GM19395 (cell line): Measurements from ENCODE around the gene HNRNPK.
A peak's percentile ranks its signal among the peaks of the same experiment; 100 is the strongest.

ENCODE experiments used
- ATAC-seq: cut with Tn5 transposase; IDR thresholded peaks from one replicate; pipeline ENCODE4 v1.9.1; 2021; ENCODE audit warnings: mild to moderate bottlenecking, moderate library complexity; ENCODE audit not compliant: unreplicated experiment

Gene HNRNPK

DNA sequence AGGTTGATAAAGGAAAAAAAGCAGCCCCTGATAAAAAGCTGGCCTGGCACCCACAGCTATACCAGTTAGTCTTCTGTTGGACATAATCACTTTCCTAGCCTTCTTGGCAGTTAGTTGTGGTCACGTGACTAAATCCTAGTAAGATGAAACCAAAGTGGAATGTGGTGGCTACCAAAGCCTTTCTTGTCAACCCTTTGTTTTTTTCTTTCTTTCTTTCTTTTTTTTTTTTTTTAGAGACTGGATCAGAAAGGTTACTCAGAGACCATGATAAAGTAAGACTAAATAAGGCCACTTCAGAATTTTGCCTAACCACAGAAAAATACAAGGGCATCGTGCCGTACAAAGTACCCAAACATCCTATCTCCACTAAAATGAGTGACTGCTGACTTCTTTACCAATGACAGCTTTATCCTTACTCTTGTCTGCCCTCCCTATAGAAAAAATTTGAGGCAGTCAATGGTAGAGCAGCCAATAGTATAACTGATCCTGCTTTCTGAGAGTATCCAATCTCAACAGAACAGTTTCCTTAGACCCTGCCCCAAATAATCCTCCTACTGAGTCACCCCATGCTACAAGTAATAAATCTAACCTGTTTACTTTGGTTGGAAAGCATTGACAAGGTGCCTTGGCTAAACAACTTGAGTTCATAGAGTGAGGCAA is 44.6 kb downstream of the HNRNPK start:
- no peak for ATAC-seq

DNA sequence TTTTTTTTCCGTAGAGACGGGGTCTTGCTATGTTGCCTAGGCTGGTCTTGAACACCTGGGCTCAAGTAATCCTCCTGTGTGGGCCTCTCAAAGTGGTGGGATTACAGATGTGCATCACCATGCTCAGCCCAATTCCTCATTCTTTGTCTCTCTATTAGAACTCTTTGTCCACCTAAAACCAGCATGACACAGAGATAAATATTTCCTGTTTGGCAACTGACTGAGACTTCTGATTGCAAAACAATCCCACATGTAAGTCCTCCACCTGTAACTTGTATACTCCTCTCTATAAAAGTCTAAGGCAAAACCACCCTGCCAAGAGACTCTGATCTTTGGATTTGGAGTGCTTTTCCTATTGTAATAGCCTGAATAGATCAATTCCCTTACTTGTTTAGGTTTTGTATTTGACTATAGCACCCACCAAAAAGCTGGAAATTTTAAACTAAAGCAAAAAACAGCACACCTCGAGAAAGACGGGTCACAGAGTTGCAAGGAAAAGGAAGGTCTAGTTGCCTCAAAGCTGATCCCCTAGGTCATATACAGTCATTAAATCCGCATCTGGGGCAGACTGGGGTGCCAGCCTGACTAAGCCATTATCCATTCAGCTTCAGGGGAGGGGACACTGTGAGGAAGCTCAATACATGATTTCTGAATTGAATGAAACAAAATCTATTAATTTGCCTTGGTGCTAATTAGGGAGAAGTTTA is 45.3 kb downstream of the HNRNPK start:
- ATAC-seq = no peak

DNA sequence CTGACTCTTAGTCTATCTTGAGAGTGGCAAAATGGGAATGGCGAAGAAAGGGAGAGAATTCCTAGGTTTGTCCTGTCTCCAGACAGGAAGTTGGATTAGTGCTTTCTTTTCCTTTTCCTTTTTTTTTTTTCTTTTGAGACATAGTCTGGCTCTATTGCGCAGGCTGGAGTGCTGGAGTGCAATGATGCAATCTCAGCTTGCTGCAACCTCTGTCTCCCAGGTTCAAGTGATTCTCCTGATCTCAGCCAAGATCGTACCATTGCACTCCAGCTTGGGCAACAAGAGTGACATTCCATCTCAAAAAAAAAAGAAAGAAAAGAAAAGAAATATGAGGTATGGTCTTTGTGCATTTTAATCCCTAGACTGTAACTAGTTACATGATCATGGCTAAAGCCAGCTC is 46.2 kb downstream of the HNRNPK start:
- no peak for ATAC-seq

DNA sequence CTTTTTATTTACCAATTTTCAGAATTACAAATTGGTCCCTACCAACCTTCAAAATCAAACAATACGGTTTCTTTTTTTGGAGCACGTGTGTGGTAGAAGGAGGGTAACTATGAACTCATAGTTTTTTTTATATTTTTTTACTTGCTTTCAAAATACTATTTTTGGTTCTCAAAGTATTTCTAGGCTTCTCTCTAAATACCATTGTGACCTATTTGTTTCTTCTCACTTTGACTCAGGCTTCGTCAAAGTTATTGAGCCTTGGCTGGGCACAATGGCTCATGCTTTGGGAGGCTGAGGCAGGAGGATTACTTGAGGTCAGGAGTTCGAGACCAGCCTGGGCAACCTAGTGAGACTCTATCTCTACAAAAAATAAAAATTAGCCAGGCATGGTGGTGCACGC is 47.2 kb downstream of the HNRNPK start:
- no peak for ATAC-seq

DNA sequence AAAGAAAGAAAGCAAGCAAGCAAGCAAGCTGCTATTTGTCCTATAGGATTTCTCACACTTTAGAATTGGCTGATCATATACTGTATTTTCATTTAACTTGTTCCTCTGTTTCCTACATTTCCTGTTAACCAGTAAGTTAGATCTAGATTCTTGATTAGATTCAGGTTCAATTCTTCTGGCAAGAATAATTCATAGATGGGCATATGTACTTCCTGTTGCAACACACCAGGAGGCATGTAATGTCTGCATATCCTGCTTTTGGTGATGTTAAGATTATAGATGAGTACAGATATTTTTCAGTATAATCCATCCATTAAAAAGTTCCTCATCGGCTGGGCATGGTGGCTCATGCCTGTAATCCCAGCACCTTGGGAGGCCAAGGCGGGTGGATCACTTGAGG is 48.0 kb downstream of the HNRNPK start:
- ATAC-seq = no peak

DNA sequence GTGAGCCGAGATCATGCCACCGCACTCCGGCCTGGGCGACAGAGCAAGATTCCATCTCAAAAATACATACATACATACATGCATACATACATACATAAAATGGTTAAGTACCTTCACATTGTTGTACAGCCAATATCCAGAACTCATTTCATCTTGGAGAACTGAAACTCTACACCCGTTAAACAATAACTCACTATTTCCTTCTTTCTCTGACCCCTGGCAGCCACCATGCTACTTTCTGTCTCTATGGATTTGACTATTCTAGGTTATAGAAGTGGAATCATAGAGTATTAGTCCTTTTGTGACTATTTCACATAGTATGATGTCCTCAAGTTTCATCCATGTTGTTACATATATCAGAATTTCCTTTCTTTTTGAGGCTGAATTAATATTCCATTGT is 49.1 kb downstream of the HNRNPK start:
- no peak for ATAC-seq

DNA sequence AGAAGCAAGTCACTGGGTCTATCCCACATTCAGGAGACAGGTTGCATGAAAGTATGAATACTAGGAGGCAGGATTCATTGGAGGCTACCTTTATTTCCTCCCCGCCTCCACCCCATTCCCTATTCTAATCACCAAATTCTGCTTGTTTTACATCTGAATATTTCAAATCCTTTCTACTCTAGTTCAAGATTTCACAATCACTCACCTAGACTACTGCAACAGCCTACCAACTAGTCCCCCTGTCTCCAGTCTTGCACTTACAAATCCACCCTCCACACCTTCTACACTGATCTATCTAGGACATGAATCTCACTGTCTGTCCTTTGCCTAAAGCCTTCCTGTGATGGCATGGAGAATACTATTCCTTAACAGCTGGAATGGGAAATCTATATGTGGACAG is 52.4 kb downstream of the HNRNPK start:
- no peak for ATAC-seq

DNA sequence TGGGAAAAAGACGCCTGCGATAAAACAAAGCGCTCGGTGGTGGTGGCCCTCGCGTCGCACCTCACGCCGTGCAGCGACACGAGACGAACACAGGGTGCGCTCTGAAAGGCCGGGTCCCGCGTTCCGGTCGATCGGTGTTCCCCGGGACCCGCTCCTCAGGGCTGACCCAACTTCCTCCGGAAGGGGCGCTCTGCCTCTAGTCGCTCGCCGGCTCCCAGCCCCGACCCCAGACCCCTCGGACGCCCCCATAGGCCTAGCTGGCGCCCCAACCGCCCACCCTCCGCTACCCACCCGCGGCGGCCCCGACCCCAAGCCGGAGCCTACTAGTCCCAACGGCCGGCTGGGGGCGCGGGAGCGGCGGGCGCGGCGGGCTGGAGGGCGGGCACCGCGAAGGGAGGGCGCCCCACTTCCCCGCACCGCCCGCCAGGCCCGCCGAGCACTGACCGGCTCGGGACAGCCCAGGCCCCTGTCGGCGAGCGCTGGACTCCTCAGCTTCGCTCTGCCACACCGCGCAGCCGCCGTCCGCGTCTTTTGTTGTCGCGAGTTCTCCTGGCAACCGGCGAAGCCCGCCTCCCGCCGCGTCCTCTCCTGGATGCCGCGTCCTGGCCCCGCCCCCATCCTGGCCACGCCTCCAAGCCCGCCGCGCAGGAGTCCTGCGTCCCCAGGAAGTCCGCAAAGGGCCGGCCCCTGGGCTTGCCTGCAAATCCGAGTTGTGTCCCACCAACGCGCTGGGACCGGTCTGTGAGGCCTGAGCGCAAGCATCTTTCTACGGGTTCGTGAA is 58.9 kb downstream of the HNRNPK start, which contains the start of gene KIF27:
Gene KIF27, minus strand, starts transcription at position 506 of the 781 bp plus-strand sequence. CDS start 5,841 bp downstream, outside the sequence.
- ATAC-seq = peak; percentile 95

DNA sequence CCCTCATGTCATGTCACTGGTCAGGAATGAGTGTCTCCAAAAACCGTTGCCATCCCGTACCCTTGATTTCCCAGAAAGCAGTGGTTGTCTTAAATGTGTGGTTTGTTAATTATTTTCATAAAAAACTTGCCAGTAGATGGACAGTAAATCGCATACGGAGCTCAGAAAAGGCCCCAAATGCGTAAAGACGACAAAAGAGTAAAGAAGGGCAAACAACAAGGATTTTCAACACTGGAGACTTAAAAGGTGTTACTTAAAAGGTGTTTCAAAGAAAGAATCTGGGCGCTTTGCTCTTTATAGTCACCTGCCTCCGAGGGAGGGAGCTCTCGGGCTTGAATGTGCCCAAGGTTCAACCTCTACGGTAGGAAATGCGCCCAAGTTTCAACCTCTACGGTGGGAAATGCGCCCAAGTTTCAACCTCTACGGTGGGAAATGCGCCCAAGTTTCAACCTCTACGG is 59.5 kb downstream of the HNRNPK start:
- ATAC-seq = peak; percentile 48

DNA sequence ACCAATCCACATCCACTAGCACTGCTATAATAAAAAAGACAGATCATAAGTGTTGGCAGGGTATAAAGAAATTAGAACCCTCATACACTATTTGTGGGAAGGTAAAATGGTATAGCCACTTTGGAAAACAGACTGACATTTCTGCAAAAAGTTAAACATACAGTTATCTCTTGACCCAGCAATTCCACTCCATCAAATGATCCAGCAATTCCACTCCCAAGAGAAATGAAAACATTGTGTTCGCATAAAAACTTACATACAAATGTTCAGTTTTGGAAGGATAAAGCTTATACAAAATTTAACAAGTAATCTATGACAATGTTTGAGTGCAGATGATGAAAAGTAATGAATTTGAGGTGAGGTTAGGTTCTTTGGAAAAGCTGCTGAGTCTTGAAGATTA is 60.9 kb downstream of the HNRNPK start:
- ATAC-seq = no peak
